ENCODE data around the gene ANKRD9. TPM values are rescaled to one million over a fixed set of nuclear protein-coding genes. Genes with fewer than 3 reads are reported as not detected.

ANKRD9 gene
- polyA plus RNA-seq, 1 donor from 2014 or later = 1.5 TPM

Small RNA genes lying within 50 kb of the gene (small RNA-seq; reads per million reads assigned to genes)
- gene MIR4309 = 0 reads per million in 3 experiments

Other genes starting within 250 kb of the ANKRD9 start
- gene MOK, start 204.6 kb downstream of the ANKRD9 start, polyA plus RNA-seq = 63.6 and 89.8 TPM in 2 replicates
- gene ZNF839, start 190.0 kb downstream of the ANKRD9 start, polyA plus RNA-seq = 13.3 and 15.3 TPM in 2 replicates
- gene CINP, start 146.9 kb downstream of the ANKRD9 start, polyA plus RNA-seq = 23.1 and 31.6 TPM in 2 replicates
- 6.7 and 7.0 TPM in 2 replicates for gene TECPR2, start 146.8 kb downstream of the ANKRD9 start, polyA plus RNA-seq
- gene RCOR1, start 82.9 kb upstream of the ANKRD9 start, polyA plus RNA-seq = 7.4 and 10.4 TPM in 2 replicates

Data from neural cell (in vitro differentiated cells).